ENCODE measurements around the gene WHRN. TPM values are rescaled to one million over a fixed set of nuclear protein-coding genes. Genes with fewer than 3 reads are reported as not detected.

Gene WHRN
- total and polyA plus RNA-seq, 9 of the 15 experiments (the other 6 are each of a cell fraction or from before 2014, with no cell fraction given) = 0.31 to 14.1 (median 3.0) TPM

DNA sequence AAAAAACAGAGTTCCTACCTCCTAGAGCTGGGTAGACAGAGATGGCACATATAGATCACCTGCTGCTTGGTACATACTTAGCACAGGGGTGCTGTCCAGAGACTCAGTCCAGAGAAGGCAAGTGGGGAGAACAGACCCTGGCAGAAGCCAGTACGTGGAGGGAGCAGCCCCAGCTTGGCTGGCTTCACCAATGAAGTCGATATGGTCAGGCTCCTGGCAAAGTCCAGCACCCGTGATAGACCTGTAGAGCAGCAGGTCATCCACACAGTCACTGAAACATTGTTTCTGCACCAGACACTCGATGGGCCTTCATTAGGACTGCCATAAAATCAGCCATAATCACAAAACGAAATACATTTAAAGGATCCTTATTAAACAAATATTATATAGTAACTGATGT lies 45.8 kb downstream of the WHRN start:
- no peaks in the 10 kb centered on the region for H3K79me2 ChIP-seq (ENCODE audit: control insufficient read depth, insufficient read depth, low read length)
- WGBS (ENCODE audit: insufficient coverage, low coverage, missing lambda C conversion rate) = 19% methylated on average over 5 of the region's 5 CpGs
- H3K4me3 ChIP-seq = no peak overlapping the region
- intact Hi-C loops (cut with micrococcal nuclease) = no loop called here
- ATAC-seq (no peak), FAIRE-seq (no peak), DNase-seq (ENCODE audit: extremely low read depth in 1 of 4, low spot score in 3 of 4) (no peak)
- no TSS peak for BruUV-seq (replicated peaks)
- no peak overlapping the region for H2AFZ ChIP-seq (ENCODE audit: low read depth, low read length)
- no peaks in the 10 kb centered on the region for H3K9me1 ChIP-seq (ENCODE audit: control insufficient read depth, insufficient read depth, low read length)
- H3K9ac ChIP-seq (ENCODE audit: insufficient read depth in 1 of 2, low read depth in 2 of 2, low read length in 2 of 2) = no peak overlapping the region
- no peak for TF ChIP-seq HNRNPLL (IDR thresholded peaks at IDR 0.05; ENCODE audit: low read depth, low read length, poor library complexity, severe bottlenecking)
- TF ChIP-seq JUN (IDR thresholded peaks at IDR 0.05; ENCODE audit: borderline replicate concordance, low read depth, low read length) = no peak
- no peak for TF ChIP-seq JUN (CRISPR knock-in tag; IDR thresholded peaks at IDR 0.05; ENCODE audit: borderline replicate concordance)
- no peak for TF ChIP-seq STAT5A (IDR thresholded peaks at IDR 0.05; ENCODE audit: borderline replicate concordance, low read length)
- no peak for TF ChIP-seq HDAC1 (IDR thresholded peaks at IDR 0.05)
- TF ChIP-seq SREBF2 (CRISPR knock-in tag; IDR thresholded peaks at IDR 0.05) = no peak
- TF ChIP-seq POU5F1 (IDR thresholded peaks at IDR 0.05; ENCODE audit: borderline replicate concordance, low read depth, low read length, partially characterized antibody) = no peak
- no peak for TF ChIP-seq PYGO2 (tag; IDR thresholded peaks at IDR 0.05)
- TF ChIP-seq ZNF436 (CRISPR knock-in tag; IDR thresholded peaks at IDR 0.05) = no peak
- TF ChIP-seq ZNF76 (CRISPR knock-in tag; IDR thresholded peaks at IDR 0.05; ENCODE audit: borderline replicate concordance) = no peak
- TF ChIP-seq FOXJ3 (CRISPR knock-in tag; IDR thresholded peaks at IDR 0.05) = no peak
- no peak for TF ChIP-seq ZNF785 (CRISPR knock-in tag; IDR thresholded peaks at IDR 0.05)
- TF ChIP-seq POLR2H (tag; IDR thresholded peaks at IDR 0.05; ENCODE audit: low read depth) = no peak
- TF ChIP-seq, protein P1, sequence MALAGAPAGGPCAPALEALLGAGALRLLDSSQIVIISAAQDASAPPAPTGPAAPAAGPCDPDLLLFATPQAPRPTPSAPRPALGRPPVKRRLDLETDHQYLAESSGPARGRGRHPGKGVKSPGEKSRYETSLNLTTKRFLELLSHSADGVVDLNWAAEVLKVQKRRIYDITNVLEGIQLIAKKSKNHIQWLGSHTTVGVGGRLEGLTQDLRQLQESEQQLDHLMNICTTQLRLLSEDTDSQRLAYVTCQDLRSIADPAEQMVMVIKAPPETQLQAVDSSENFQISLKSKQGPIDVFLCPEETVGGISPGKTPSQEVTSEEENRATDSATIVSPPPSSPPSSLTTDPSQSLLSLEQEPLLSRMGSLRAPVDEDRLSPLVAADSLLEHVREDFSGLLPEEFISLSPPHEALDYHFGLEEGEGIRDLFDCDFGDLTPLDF (CRISPR knock-in tag; IDR thresholded peaks at IDR 0.05) = no peak
- no peak for TF ChIP-seq SMAD4 (CRISPR knock-in tag; conservative IDR thresholded peaks at IDR 0.05)
- TF ChIP-seq ZBTB7A (IDR thresholded peaks at IDR 0.05; ENCODE audit: borderline replicate concordance, control insufficient read depth, low read depth, low read length) = no peak
- TF ChIP-seq HCFC1 (IDR thresholded peaks at IDR 0.05; ENCODE audit: low read depth, low read length) = no peak
- no peaks in the 10 kb centered on the region for H3K4me1 ChIP-seq (replicated peaks in 1 of 2; ENCODE audit: control insufficient read depth in 2 of 2, insufficient read depth in 2 of 2, low read length in 2 of 2)
- POLR2A ChIA-PET = interaction anchor here (0.6 kb wide), 2 partner anchors 38 to 398 kb away, joined by 3 to 5 read pairs; no protein-coding TSS in a partner anchor
- in situ Hi-C loops (cut with MboI) = no loop called here
- no peak overlapping the region for H3K27ac ChIP-seq (ENCODE audit: extremely low read depth, low read depth, low read length)
- peaks cover 2% of the 10 kb centered on the region; the same call in 1 of the 3 replicates for H3K36me3 ChIP-seq (ENCODE audit: control insufficient read depth, insufficient read depth, low read length)
- H3K9me3 ChIP-seq (replicated peaks; ENCODE audit: control insufficient read depth, insufficient read depth, low read depth, low read length) = no peaks in the 10 kb centered on the region
- no peaks in the 10 kb centered on the region for H3K27me3 ChIP-seq (ENCODE audit: control insufficient read depth in 2 of 2, insufficient read depth in 2 of 2, low read length in 2 of 2)
- H4K20me1 ChIP-seq (replicated peaks; ENCODE audit: control insufficient read depth, insufficient read depth, low read length) = no peaks in the 10 kb centered on the region
- CTCF ChIA-PET (ENCODE audit: low intra/inter-chr PET ratio) = no interaction called here
- no peak overlapping the region for H3K4me2 ChIP-seq (ENCODE audit: insufficient read depth, low read length)

All from K562 (cell line).